Measurements from ENCODE around the gene OGFOD3. TPM values are rescaled to one million over a fixed set of nuclear protein-coding genes. Genes with fewer than 3 reads are reported as not detected.

OGFOD3 gene
- total RNA-seq, 1 experiment from 2014 or later = 53.6 TPM

DNA sequence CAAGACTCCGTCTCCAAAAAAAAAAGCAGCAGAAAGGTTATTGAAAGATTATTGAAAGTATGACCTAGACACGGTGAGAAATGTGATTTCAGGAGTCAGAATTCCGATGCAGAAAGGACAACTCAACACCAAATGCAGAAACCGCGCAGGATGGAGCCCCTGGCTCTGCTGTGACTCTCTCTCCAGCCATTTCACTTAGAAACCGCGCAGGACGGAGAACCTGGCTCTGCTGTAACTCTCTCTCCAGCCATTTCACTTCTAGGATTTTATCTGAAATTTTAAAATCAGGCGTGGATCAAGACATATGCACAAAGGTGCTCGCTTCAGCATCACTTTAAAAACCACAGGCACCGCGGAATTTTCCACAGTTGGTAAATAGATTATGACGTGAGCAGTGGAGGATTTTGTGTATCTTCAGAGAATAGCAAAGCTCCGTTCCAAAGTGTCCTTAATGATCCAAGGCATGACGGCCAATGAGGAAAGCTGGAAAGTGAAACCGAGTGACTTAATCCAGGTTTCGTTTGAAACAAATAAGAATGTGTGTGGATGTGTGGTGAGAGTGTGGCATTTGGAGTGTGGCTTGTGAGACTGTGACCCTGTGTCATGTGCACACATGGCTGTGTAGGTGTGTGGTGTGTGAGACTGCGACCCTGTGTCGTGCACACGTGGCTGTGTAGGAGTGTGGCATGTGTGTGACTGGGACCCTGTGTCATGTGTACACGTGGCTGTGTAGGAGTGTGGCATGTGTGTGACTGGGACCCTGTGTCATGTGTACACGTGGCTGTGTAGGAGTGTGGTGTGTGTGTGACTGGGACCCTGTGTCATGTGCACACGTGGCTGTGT lies 37.3 kb downstream of the OGFOD3 start:
- no peaks in the 10 kb centered on the region for H3K9me3 ChIP-seq (ENCODE audit: control insufficient read depth in 1 of 2, insufficient read depth in 1 of 2, low read depth in 1 of 2, low read length in 2 of 2)
- no peak overlapping the region for H3K4me2 ChIP-seq (ENCODE audit: low read length)
- no peak overlapping the region for H3K9ac ChIP-seq (ENCODE audit: low read length)
- no TSS peak for BruUV-seq (replicated peaks)
- H3K4me1 ChIP-seq (ENCODE audit: control insufficient read depth in 1 of 2, insufficient read depth in 2 of 2, low read length in 2 of 2) = peaks cover 15 to 20% of the 10 kb centered on the region in 2 experiments
- CTCF ChIA-PET = no interaction called here
- H4K20me1 ChIP-seq (ENCODE audit: insufficient read depth) = no peaks in the 10 kb centered on the region
- ATAC-seq (no peak), DNase-seq (ENCODE audit: low read depth, low spot score) (no peak)
- no peaks in the 10 kb centered on the region for H3K79me2 ChIP-seq (ENCODE audit: insufficient read depth, low read length)
- H3K9me2 ChIP-seq (ENCODE audit: insufficient read depth) = no peaks in the 10 kb centered on the region
- H3K4me3 ChIP-seq (replicated peaks in 1 of 2; ENCODE audit: low read depth in 1 of 2, low read length in 2 of 2) = no peak overlapping the region
- intact Hi-C loops (cut with micrococcal nuclease) = no loop called here
- H3K36me3 ChIP-seq (ENCODE audit: control insufficient read depth in 1 of 2, insufficient read depth in 2 of 2, low read length in 2 of 2) = no peaks in the 10 kb centered on the region
- TF ChIP-seq RAD21 (IDR thresholded peaks at IDR 0.05; ENCODE audit: low read depth) (no peak), SRF (IDR thresholded peaks at IDR 0.05; ENCODE audit: low read depth) (no peak), EGR1 (IDR thresholded peaks at IDR 0.05; ENCODE audit: low read depth) (no peak), EZH2phosphoT487 (IDR thresholded peaks at IDR 0.05; ENCODE audit: borderline replicate concordance) (no peak), ZNF274 (IDR thresholded peaks at IDR 0.05; ENCODE audit: low read depth, low read length) (no peak), JUND (IDR thresholded peaks at IDR 0.05) (no peak), SIN3A (IDR thresholded peaks at IDR 0.05; ENCODE audit: low read depth) (no peak), POLR2AphosphoS5 (IDR thresholded peaks at IDR 0.05; ENCODE audit: low read depth, low read length) (no peak), CBX3 (IDR thresholded peaks at IDR 0.05; ENCODE audit: low read depth) (no peak), ELF1 (IDR thresholded peaks at IDR 0.05; ENCODE audit: borderline replicate concordance, low read depth) (no peak)
- no peaks in the 10 kb centered on the region for H3K27me3 ChIP-seq (ENCODE audit: insufficient read depth, low read length)
- no peak overlapping the region for H3K27ac ChIP-seq (ENCODE audit: low read depth, low read length)
- POLR2A ChIA-PET = no interaction called here
- RAD21 ChIA-PET (ENCODE audit: low non-redundant PET in 1 of 2, low total read pairs in 2 of 2, uncharacterized antibody in 2 of 2, unreplicated experiment in 2 of 2) = no interaction called here
- no peak overlapping the region for H2AFZ ChIP-seq (ENCODE audit: low read depth, low read length, poor library complexity, severe bottlenecking)

DNA sequence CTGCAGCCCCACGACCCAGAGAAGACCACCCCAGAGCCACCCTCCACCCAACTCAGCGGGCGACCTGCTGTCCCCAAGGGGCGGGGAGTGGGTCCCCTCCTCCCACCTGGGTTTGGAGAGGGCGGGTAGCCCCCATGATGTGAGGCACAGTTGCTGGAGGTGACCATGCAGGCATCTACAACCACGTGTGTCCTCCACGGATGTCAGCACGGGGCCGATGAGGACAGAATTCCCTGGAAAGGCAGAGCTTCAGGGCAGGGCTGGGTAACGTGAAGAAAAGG lies 39.7 kb downstream of the OGFOD3 start:
- ChIA-PET RAD21 (ENCODE audit: low non-redundant PET in 1 of 2, low total read pairs in 2 of 2, uncharacterized antibody in 2 of 2, unreplicated experiment in 2 of 2) (no interaction called here), POLR2A (no interaction called here), CTCF (no interaction called here)
- no TSS peak for BruUV-seq (replicated peaks)
- Histone ChIP-seq H3K27me3 (ENCODE audit: insufficient read depth, low read length) (no peaks in the 10 kb centered on the region), H3K9ac (ENCODE audit: low read length) (no peak overlapping the region), H3K9me3 (ENCODE audit: control insufficient read depth in 1 of 2, insufficient read depth in 1 of 2, low read depth in 1 of 2, low read length in 2 of 2) (no peaks in the 10 kb centered on the region), H3K9me2 (ENCODE audit: insufficient read depth) (no peaks in the 10 kb centered on the region), H3K27ac (ENCODE audit: low read depth, low read length) (no peak overlapping the region), H3K4me1 (ENCODE audit: control insufficient read depth in 1 of 2, insufficient read depth in 2 of 2, low read length in 2 of 2) (peaks cover 0 to under 1% of the 10 kb centered on the region in 2 experiments; a peak in 1 of 4 replicates), H3K4me2 (ENCODE audit: low read length) (no peak overlapping the region), H4K20me1 (ENCODE audit: insufficient read depth) (no peaks in the 10 kb centered on the region), H3K79me2 (ENCODE audit: insufficient read depth, low read length) (no peaks in the 10 kb centered on the region), H2AFZ (ENCODE audit: low read depth, low read length, poor library complexity, severe bottlenecking) (no peak overlapping the region), H3K4me3 (replicated peaks in 1 of 2; ENCODE audit: low read depth in 1 of 2, low read length in 2 of 2) (no peak overlapping the region), H3K36me3 (ENCODE audit: control insufficient read depth in 1 of 2, insufficient read depth in 2 of 2, low read length in 2 of 2) (no peaks in the 10 kb centered on the region)
- intact Hi-C loops (cut with micrococcal nuclease) = no loop called here
- ATAC-seq (no peak), DNase-seq (ENCODE audit: low read depth, low spot score) (no peak)
- TF ChIP-seq YY1 (IDR thresholded peaks at IDR 0.05; ENCODE audit: extremely low read depth, insufficient replicate concordance, low read depth, low read length) (no peak), EZH2 (IDR thresholded peaks at IDR 0.05) (no peak), ZFX (IDR thresholded peaks at IDR 0.05) (no peak), POLR2A (IDR thresholded peaks at IDR 0.05; ENCODE audit: borderline replicate concordance, extremely low read depth, insufficient read depth, insufficient read length) (no peak), EGR1 (IDR thresholded peaks at IDR 0.05; ENCODE audit: low read depth) (no peak), EZH2phosphoT487 (IDR thresholded peaks at IDR 0.05; ENCODE audit: borderline replicate concordance) (no peak)
- TF ChIP-seq, protein P1, sequence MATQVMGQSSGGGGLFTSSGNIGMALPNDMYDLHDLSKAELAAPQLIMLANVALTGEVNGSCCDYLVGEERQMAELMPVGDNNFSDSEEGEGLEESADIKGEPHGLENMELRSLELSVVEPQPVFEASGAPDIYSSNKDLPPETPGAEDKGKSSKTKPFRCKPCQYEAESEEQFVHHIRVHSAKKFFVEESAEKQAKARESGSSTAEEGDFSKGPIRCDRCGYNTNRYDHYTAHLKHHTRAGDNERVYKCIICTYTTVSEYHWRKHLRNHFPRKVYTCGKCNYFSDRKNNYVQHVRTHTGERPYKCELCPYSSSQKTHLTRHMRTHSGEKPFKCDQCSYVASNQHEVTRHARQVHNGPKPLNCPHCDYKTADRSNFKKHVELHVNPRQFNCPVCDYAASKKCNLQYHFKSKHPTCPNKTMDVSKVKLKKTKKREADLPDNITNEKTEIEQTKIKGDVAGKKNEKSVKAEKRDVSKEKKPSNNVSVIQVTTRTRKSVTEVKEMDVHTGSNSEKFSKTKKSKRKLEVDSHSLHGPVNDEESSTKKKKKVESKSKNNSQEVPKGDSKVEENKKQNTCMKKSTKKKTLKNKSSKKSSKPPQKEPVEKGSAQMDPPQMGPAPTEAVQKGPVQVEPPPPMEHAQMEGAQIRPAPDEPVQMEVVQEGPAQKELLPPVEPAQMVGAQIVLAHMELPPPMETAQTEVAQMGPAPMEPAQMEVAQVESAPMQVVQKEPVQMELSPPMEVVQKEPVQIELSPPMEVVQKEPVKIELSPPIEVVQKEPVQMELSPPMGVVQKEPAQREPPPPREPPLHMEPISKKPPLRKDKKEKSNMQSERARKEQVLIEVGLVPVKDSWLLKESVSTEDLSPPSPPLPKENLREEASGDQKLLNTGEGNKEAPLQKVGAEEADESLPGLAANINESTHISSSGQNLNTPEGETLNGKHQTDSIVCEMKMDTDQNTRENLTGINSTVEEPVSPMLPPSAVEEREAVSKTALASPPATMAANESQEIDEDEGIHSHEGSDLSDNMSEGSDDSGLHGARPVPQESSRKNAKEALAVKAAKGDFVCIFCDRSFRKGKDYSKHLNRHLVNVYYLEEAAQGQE (IDR thresholded peaks at IDR 0.05; ENCODE audit: low read depth) = no peak
- TF ChIP-seq, protein P2, sequence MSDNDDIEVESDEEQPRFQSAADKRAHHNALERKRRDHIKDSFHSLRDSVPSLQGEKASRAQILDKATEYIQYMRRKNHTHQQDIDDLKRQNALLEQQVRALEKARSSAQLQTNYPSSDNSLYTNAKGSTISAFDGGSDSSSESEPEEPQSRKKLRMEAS (IDR thresholded peaks at IDR 0.05) = no peak
- TF ChIP-seq, protein P3, sequence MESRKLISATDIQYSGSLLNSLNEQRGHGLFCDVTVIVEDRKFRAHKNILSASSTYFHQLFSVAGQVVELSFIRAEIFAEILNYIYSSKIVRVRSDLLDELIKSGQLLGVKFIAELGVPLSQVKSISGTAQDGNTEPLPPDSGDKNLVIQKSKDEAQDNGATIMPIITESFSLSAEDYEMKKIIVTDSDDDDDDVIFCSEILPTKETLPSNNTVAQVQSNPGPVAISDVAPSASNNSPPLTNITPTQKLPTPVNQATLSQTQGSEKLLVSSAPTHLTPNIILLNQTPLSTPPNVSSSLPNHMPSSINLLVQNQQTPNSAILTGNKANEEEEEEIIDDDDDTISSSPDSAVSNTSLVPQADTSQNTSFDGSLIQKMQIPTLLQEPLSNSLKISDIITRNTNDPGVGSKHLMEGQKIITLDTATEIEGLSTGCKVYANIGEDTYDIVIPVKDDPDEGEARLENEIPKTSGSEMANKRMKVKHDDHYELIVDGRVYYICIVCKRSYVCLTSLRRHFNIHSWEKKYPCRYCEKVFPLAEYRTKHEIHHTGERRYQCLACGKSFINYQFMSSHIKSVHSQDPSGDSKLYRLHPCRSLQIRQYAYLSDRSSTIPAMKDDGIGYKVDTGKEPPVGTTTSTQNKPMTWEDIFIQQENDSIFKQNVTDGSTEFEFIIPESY (IDR thresholded peaks at IDR 0.05; ENCODE audit: extremely low read depth, insufficient replicate concordance, low read length) = no peak

All from HCT116 (cell line).